Glutamatergic neuron (in vitro differentiated cells): Measurements from ENCODE around the gene CSPG4. TPM values are rescaled to one million over a fixed set of nuclear protein-coding genes. Genes with fewer than 3 reads are reported as not detected.
"Not testable (repeated sequence)": the region's sequence is repeated elsewhere in the genome, so short reads cannot be mapped to it uniquely, and the experiment has no call there.

Experiments used
- DNase-seq: peaks from one replicate; pipeline ENCODE4 v3.0.0; 2022
- H3K27ac Mint-ChIP-seq: one replicate; pipeline ENCODE4 v1.8.0; 2020; ENCODE audit warnings: mild to moderate bottlenecking, mixed read lengths, inconsistent platforms; ENCODE audit not compliant: unreplicated experiment
- H3K27me3 Mint-ChIP-seq: one replicate; pipeline ENCODE4 v1.8.0; 2020; ENCODE audit warnings: mild to moderate bottlenecking, moderate library complexity, mixed read lengths, inconsistent platforms; ENCODE audit not compliant: unreplicated experiment
- H3K36me3 Mint-ChIP-seq: one replicate; pipeline ENCODE4 v1.8.0; 2020; ENCODE audit warnings: mild to moderate bottlenecking, mixed read lengths, inconsistent platforms; ENCODE audit not compliant: unreplicated experiment
- H3K4me1 Mint-ChIP-seq: one replicate; pipeline ENCODE4 v1.8.0; 2020; ENCODE audit warnings: mild to moderate bottlenecking, low read depth, mixed read lengths, inconsistent platforms; ENCODE audit not compliant: unreplicated experiment
- H3K4me3 Mint-ChIP-seq: one replicate; pipeline ENCODE4 v1.8.0; 2020; ENCODE audit warnings: mild to moderate bottlenecking, mixed read lengths, inconsistent platforms; ENCODE audit not compliant: unreplicated experiment
- H3K9me3 Mint-ChIP-seq: one replicate; pipeline ENCODE4 v1.8.0; 2020; ENCODE audit warnings: mild to moderate bottlenecking, moderate library complexity, mixed read lengths, inconsistent platforms; ENCODE audit not compliant: unreplicated experiment
- CTCF ChIP-seq: fragments of 200-600 bp; sonication (generic); IDR thresholded peaks from one replicate; pipeline ENCODE4 v1.5.0; 2021; ENCODE audit not compliant: partially characterized antibody, unreplicated experiment
- total RNA-seq: library from RNA; stranded (reverse); fragmentation: NEBNext Ultra II Directional; extraction: Animal tissue kit (Norgen Biotek cat#: 25700); gene quantifications from one replicate; pipeline ENCODE4 v1.2.1, GENCODE V29; 2021; ENCODE audit not compliant: unreplicated experiment

Gene CSPG4
- total RNA-seq, 1 donor from 2014 or later: 1.1 TPM

GRCh38 chr15:75637245-75638009, 75.2 kb downstream of the CSPG4 start:
- no peak for TF ChIP-seq CTCF
- H3K36me3 Mint-ChIP-seq: no peaks in the 10 kb centered on the region
- H3K9me3 Mint-ChIP-seq: peaks cover 2% of the 10 kb centered on the region
- H3K4me1 Mint-ChIP-seq: peaks cover 5% of the 10 kb centered on the region
- H3K4me3 Mint-ChIP-seq: no peak overlapping the region
- H3K27me3 Mint-ChIP-seq: no peaks in the 10 kb centered on the region
- no peak overlapping the region for H3K27ac Mint-ChIP-seq
- no peak for DNase-seq

GRCh38 chr15:75636026-75636425, 76.6 kb downstream of the CSPG4 start:
- no peak for DNase-seq
- no peak overlapping the region for H3K27ac Mint-ChIP-seq
- H3K9me3 Mint-ChIP-seq: peaks cover 2% of the 10 kb centered on the region
- TF ChIP-seq CTCF: no peak
- no peaks in the 10 kb centered on the region for H3K27me3 Mint-ChIP-seq
- peaks cover 5% of the 10 kb centered on the region for H3K4me1 Mint-ChIP-seq
- no peaks in the 10 kb centered on the region for H3K36me3 Mint-ChIP-seq
- H3K4me3 Mint-ChIP-seq: no peak overlapping the region

DNA sequence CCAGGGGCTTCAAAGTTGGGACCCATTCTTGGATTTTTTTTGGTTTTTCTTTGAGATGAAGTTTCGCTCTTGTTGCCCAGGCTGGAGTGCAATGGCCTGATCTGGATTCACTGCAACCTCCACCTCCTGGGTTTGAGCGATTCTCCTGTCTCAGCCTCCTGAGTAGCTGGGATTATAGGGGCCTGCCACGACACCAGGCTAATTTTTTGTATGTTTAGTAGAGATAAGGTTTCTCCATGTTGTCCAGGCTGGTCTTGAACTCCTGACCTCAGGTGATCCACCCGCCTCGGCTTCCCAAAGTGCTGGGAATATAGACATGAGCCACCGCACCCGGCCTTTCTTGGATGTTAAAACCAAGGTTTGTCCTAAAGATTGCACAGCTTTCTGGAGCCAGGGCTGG, 78.7 kb downstream of the CSPG4 start:
- H3K4me3 Mint-ChIP-seq, H3K36me3 Mint-ChIP-seq, H3K4me1 Mint-ChIP-seq, H3K9me3 Mint-ChIP-seq, H3K27ac Mint-ChIP-seq, H3K27me3 Mint-ChIP-seq, DNase-seq: not testable (repeated sequence)

GRCh38 chr15:75631935-75632334, 80.7 kb downstream of the CSPG4 start:
- H3K27ac Mint-ChIP-seq: no peak overlapping the region
- no peak for TF ChIP-seq CTCF
- no peaks in the 10 kb centered on the region for H3K36me3 Mint-ChIP-seq
- no peak overlapping the region for H3K4me3 Mint-ChIP-seq
- DNase-seq: no peak
- H3K27me3 Mint-ChIP-seq: no peaks in the 10 kb centered on the region
- no peaks in the 10 kb centered on the region for H3K4me1 Mint-ChIP-seq
- peaks cover 2% of the 10 kb centered on the region for H3K9me3 Mint-ChIP-seq

- Mint-ChIP-seq H3K4me1 (peaks cover 7% of the 10 kb centered on the region), H3K4me3 (peak within 1 kb of the TSS; percentile 97), H3K27ac (peak within 1 kb of the TSS; percentile 97), H3K9me3 (peaks cover 6% of the 10 kb centered on the region), H3K36me3 (no peaks in the 10 kb centered on the region), H3K27me3 (peaks cover 2% of the 10 kb centered on the region)
- peak; percentile 93 for DNase-seq
- TF ChIP-seq CTCF: no peak
Measured at GRCh38 chr15:75625542-75626347, 86.9 kb downstream of the CSPG4 start, which contains the start of gene SNUPN. Gene SNUPN, minus strand, starts transcription at chr15:75625725. Its CDS starts 4,674 bp downstream, at chr15:75621051.

Other genes with a start within 250 kb of the CSPG4 start
- 138 TPM for gene PTPN9, start 133.5 kb downstream of the CSPG4 start, total RNA-seq
- gene SNUPN, start 87.1 kb downstream of the CSPG4 start, total RNA-seq: 15.5 TPM
- 33.6 TPM for gene IMP3, start 72.6 kb downstream of the CSPG4 start, total RNA-seq
- gene SNX33, start 64.9 kb downstream of the CSPG4 start, total RNA-seq: 21.2 TPM
- gene UBE2Q2, start 130.6 kb upstream of the CSPG4 start, total RNA-seq: 33.6 TPM
- 45.1 TPM for gene FBXO22, start 191.0 kb upstream of the CSPG4 start, total RNA-seq